HG03558 (cell line): ENCODE measurements around the gene TMEM208.

Experiments
- ATAC-seq: cut with Tn5 transposase; IDR thresholded peaks from one replicate; pipeline ENCODE4 v1.9.1; 2021; ENCODE audit warnings: moderate number of reproducible peaks; ENCODE audit not compliant: unreplicated experiment; ENCODE audit errors: extremely low read depth

Gene TMEM208

DNA sequence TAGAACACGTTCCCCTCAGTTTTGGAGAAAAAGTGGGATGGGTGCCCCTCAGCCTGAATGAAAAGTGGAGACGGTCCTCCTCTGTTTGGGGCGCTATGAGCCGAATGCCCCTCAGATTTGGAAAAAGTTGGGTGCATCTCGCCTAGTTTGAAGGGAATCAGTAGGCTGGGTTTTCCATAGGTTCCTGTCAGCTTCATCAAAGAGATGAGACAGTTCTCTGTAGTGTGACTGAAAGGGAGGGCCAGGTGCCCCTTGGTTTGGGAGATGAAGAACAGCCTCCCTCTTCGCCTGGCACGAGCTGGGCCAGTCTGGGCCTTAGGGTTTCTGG is 21.1 kb downstream of the TMEM208 start:
- no peak for ATAC-seq

DNA sequence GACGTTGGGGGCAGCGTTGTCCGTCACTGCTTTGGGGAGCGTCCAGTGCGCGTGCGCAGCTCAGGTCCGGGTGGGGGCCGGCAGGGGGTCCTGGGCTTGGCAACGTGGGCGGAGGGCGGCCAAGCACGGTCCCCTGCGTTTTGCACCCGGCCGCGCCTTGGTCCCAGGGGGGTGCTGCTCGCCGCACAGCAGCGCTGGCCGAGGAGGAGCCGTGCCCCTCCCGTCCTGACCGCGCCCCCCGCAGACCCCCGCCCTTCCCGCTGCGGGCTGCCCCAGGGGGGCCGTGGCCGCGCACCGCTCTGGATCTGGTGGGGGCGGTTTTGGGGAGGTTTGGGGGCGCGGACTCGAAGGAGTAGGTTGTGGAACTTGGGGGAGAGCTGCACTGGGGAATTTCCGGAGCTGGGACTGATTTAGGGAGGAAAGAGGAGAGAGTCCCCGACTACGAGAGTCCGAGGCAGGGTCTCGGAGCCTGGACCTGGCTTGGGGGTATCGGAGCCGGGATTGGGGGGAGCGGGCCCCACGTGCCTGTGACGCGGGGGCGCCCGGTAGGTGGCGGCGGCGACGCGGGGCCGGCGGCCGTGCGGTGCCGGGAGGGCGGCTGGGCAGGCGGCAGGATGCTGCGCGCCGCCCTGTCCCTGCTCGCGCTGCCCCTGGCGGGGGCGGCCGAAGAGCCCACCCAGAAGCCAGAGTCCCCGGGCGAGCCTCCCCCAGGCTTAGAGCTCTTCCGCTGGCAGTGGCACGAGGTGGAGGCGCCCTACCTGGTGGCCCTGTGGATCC is 21.7 kb downstream of the TMEM208 start, which contains the start of gene SLC9A5:
Gene SLC9A5 (plus strand): TSS at position 579 of the 777 bp plus-strand sequence. CDS start 36 bp downstream, at position 615.
- ATAC-seq: no peak

DNA sequence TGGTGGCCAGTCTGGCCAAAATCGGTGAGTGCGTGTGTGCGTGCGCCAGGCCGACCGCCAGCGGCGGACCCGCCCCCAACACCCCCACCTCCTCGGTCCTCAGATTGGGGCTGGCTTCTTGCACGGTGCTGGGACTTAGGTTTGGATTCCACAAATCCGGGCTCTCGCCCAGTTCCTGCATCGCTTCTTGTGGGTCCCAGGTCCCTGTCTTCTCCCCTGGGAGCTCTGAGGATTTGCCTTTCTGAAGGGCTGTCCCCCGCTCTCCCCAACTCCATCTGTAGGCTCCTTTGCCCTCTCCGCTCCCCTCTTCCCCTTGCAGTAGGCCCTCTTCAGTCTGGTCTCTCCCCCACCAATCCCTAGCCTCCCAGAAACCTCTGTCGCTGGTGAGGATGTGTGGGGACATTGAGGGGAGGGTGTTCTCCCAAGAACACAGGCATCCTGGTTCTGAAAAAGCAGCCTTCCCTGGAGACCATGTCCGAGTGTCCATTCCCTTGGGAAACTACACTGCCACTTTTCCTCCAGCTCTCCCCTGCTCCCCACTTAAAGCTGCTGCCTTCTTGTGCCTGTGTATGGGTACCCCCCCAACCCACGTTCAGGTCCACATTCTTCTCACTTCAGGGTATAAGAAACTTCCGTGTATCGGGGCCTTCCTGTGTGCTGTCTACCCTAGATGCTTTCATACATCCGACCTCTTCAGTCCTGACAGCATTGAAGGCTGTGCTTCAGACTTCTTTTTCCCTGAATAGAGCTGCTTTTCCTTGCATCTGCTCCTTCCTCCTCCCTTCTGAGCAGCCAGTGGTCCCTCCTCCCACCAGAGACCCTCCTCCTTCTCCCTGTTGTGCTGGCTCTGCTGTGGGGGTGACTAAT is 22.5 kb downstream of the TMEM208 start:
- ATAC-seq: no peak

DNA sequence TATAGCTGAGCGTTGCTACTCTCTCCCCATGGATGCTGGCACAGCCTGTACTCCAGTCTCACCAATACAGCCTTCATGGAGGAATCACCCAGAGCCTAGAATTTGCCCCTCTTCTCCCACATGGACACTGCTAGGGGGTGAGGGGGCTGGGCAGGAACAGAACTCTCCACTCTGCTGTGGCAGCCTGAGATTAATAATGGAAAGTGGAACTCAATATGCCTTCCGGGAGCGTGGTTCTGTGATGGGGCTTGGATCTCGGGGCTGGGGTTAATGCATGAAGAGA is 23.1 kb downstream of the TMEM208 start:
- no peak for ATAC-seq

DNA sequence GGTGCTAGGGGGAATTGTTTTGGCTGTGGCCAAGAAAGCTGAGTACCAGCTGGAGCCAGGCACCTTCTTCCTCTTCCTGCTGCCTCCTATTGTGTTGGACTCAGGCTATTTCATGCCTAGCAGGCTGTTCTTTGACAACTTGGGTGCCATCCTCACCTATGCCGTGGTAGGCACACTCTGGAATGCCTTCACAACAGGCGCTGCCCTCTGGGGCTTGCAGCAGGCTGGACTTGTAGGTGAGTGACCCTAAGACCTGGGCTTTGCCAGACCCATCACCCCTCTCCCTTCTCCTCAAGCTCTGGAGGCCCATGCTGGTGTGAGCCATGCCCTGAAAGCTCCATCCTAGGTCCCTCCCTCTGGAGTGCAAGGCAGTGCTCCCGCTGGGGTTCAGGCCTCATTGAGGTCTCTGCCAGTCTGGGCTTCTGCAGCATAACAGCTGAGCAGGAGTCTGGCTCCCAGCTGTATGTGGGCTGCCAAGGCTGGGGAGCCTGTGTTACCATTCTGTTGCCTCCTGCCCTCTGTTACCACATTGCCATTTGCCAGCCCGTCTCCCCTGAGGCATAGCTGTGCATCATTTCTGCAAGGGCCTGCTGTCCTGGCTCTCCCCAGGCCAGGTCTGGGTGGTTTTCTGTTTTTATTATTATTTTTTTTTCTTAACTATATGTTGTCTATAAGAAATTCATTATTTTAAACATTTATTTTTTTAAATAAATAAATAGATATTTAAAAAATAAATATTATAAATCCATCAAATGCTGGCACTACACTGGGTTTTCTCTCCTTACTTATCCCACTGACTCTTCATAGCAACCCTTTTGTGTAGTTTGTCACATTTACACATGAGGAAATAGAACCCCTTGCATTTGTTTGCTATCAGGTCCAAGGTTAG is 25.9 kb downstream of the TMEM208 start:
- no peak for ATAC-seq

DNA sequence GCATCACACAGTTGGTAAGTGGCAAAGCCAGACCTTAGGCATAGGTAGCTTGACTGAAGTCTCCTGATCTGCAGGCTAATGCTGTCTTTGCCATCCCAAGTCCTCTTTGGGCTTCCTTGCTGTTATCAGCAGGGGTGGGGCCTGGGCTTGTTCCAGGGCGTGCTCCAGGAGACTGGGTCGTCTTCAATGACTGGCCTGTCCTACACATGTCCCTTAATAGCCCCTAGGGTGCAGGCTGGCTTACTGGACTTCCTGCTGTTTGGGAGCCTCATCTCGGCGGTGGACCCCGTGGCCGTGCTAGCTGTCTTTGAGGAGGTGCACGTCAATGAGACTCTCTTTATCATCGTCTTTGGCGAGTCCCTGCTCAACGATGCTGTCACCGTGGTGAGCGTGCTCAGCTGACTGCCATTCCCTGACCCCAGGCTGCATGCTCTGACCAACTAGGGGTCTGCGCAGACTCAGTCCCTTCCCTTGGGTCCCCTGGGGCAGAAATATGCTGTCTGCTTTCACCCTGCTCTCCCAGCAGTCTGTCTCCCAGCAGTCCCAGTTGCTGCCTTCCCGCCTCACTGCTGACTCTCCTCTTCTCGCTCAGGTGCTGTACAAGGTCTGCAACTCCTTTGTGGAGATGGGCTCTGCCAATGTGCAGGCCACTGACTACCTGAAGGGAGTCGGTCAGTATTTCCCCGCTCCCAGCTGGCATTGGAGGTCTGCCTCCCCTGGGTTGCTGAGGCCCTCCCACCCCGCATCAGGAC is 28.0 kb downstream of the TMEM208 start:
- no peak for ATAC-seq

DNA sequence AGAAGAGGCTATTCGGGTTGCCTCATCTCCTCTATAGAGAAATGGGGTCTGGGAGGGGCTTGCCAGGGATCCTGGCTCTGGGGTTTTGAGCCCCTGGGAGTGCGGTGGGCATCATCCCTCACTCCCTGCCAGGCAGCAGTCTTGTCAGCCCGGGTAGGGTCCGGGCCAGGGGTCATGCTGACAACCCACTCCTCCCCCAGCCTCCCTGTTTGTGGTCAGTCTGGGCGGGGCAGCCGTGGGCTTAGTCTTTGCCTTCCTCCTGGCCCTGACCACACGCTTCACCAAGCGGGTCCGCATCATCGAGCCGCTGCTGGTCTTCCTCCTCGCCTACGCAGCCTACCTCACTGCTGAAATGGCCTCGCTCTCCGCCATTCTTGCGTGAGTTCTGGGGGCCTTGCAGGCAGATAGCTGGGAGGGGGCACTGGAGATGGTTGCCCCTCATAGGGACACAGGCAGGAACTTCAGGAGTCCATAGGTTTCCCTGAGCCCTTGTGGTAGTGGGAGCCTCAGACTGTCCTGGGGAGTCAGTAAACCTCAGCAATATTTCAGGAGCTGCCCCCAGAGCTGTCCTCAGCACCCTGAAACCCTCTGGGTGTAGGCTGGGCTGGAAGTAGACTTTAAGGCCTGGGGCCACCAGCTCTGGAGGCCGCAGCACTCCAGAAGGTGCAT is 28.8 kb downstream of the TMEM208 start:
- no peak for ATAC-seq

DNA sequence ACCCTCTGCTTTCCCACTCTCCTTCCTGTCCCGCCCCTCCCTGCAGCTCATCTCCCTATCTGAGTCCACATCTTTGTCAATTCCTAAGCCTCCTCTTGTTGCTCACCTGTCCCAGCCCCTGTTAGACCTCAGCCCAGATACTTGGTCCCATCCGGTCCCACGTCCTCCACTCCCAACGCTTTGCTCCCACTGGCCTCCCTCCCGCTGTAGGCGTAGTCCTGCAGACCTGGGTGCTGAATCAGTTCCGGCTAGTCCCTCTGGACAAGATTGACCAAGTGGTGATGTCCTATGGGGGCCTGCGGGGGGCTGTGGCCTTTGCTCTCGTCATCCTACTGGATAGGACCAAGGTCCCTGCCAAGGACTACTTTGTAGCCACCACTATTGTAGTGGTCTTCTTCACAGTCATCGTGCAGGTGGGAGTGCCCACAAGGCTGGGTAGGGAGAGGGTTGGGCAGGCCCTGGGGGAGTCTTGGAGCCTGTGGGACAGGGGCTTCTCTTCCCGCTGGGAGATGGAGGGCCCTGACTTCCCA is 29.8 kb downstream of the TMEM208 start:
- ATAC-seq: no peak

DNA sequence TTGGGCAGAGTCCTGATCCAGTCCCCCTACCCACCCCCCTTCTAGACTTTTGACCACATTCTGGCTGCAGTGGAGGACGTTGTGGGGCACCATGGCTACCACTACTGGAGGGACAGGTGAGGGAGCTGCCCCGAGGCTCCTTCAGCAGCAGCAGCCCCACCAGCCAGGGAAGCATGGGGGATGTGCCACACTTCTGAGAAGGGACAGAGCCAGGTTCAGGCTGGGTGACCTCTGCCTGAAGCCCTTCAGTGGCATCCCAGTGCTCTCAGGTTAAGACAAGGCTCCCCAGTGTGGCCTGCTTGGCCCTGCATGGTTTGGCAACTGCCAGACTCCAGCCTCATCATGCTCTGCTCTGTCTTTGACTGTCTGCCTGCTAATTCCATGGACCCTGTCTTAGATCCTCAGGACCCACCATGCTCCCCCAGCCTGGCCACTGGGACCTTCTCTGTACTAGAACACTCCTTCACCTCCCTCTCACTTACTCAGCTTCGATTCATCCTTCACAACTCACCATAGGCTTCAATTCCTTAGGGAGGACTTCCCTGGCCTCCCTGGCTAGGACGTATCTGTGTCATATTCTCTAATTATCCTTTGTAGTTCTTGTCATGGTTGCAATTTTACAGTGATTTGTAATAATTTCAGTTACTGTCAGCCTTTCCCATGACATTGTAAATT is 30.7 kb downstream of the TMEM208 start:
- ATAC-seq: no peak

DNA sequence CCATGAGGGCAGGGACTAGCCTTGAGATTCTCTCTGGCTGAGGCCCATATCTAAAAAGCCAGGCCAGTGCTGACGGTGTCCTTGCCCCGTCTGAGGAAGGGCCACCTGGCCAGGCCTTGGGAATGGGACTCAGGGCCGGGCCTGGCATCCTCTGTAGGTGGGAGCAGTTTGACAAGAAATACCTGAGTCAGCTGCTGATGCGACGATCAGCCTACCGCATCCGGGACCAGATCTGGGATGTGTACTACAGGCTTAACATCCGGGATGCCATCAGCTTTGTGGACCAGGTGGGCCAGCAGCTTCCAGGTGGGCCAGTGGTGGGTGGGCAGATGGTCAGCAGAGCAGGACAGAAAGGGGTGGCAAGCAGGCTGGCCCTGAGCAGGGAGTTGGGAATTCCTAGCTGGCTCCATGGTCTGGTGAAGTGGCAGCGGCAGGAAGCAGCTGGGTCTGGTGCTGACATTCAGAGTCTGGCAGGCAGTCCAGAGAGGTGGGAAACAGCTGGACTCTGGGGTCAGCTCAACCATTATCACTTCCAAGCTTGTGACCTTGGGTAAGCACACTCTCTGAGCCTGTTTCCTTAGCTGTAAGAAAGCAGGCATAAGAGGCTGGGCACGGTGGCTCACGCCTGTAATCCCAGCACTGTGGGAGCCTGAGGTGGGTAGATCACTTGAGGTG is 31.4 kb downstream of the TMEM208 start:
- no peak for ATAC-seq

DNA sequence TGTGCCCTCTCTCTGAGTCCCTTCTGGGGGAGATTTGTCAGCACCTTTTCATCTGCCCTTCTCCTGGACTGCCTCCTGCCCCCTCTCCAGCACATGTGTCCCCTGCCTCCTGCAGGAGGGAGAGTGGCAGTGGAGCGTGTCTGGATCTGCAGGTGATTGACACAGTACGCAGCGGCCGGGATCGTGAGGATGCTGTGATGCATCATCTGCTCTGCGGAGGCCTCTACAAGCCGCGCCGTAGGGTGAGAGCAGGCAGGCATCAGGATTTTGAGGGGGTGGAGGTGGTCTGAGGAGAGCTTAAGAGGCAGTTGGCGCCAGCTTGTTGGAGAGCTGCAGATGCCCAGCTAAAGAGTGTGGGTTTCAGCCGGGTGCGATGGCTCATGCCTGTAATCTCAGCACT is 32.8 kb downstream of the TMEM208 start:
- no peak for ATAC-seq

DNA sequence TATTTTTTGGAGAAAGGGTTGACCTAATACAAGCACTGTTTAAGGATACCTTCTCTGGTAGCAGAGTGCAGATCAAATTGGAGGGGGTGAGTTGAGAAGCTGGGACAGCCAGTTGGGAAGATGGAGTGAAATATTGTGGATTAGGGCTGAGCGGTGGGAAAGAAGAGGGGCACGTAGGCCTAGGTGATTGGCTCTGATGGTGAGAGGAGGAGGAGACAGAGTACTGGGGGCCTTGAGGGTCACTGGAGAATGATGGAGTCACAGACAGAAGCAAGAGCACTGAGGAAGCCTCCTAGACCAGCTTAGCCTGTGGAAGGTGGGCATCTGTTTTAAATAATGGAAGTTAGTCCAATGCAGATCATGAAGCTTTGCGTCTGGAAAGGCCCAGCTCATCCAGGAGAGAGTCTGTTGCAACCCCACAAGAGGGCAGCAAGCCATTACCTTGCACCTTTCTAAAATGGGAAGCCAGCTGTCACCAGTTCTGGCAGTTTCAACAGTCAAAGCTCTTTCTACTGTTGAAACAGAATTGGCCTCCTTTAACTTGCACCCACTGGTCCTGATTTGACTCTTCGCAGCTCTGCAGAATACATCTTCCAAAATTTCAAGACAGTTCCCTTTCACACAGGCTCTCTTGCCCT is 33.6 kb downstream of the TMEM208 start:
- no peak for ATAC-seq

DNA sequence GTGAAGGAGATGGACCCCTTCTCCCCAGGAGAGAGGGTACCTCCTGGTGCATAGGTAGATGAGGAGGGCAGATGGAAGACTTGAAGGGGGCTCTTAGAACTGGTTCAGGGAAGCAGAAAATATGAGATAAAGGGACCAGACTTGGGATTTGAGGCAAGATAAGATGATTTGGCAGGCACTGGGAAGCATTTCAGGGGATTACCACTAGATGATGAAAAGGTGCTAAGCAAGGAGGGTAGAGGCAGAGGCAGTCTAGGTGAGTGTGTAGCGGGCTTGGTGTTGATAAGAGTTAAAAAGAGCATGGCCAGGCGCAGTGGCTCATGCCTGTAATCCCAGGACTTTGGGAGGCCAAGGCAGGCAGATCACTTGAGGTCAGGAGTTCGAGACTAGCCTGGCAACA is 36.3 kb downstream of the TMEM208 start:
- ATAC-seq: no peak

DNA sequence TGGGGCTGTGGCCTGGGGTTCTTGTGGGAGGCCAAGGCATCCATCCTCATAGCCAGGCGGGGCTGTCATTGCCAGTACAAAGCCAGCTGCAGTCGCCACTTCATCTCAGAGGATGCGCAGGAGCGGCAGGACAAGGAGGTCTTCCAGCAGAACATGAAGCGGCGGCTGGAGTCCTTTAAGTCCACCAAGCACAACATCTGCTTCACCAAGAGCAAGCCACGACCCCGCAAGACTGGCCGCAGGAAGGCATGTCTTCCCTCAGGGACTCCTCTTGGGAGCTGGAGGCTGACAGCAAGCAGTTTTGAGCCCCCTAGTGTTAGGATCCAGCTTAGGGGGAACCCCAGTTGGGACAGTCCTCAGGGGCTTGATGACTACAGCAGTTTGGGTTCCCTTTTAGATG is 37.3 kb downstream of the TMEM208 start:
- ATAC-seq: no peak

DNA sequence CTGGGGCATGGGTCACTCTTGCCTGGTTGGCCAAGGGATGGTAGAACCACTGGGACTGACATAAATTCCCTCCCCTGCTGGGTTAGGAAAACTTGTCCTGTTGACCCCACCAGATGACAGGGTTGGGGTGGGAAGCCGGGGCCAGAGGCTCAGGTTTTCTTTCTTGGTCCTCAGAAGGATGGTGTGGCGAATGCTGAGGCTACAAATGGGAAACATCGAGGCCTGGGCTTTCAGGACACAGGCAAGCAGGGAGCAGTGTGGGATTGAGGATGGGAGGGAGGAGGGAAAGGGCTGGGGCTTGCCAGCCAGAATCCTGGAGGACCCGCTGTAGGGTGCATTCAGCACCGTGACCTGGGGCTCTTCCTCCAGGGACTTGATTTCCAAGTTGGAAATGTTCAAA is 37.9 kb downstream of the TMEM208 start:
- no peak for ATAC-seq

DNA sequence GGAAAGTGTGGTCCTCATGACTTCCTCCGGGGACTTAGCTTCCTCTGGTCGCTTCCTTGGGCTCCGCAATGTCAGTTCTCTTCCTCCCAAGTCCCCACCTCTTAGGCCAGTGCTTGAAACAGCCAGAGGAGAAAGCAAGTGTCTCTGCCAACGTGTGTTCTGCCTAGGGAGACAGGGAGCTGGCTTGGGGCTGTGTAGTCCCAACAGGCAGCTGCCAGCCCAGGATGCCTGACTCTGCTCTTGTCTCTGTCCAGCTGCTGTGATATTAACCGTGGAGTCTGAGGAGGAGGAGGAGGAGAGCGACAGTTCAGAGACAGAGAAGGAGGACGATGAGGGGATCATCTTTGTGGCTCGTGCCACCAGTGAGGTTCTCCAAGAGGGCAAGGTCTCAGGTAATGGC is 38.9 kb downstream of the TMEM208 start:
- no peak for ATAC-seq

DNA sequence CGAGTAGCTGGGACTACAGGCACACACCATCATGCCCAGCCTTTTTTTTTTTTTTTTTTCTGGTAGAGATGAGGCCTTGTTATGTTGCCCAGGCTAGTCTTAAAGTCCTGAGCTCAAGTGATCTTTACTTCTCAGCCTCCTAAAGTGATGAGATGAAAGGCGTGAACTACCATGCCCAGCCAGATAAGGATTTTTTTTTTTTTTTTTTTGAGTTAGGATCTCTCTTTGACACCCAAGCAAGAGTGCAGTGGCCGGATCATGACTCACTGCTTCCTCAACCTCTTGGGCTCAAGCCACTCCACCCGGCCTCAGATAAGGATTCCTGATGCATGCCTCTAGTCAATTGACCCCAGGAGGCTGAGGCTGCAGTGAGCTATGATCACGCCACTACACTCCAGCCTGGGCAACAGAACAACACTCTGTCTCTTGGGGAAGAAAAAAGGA is 41.2 kb downstream of the TMEM208 start:
- ATAC-seq: no peak

DNA sequence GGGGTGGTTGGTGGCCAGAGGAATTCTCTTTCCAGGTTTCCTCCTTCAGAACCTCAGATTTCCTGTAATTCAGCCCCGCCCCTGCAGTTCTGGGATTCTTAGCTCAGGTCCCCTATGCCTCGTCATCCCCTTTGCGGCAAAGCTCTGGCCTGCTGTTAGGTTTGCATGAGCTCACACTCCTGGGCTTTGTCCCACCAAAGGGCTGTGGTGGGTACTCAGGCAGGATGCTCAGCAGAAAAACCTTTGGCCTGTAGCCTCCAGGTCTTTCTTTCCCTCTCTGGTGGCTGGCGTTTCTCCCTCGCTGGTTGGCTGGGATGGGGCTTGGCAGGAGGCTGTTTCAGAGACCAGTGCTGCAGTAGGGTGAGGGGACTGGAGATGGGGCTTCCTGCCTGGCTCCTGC is 42.8 kb downstream of the TMEM208 start:
- ATAC-seq: no peak
